MCF 10A (cell line): ENCODE data around the gene CREBRF. TPM values are rescaled to one million over a fixed set of nuclear protein-coding genes. Genes with fewer than 3 reads are reported as not detected.

Experiments used
- Bru-seq: library from RNA; stranded (reverse); fragments of 400-500 nt; gene quantifications from one replicate; lab custom pipeline; 2021; lab: Mats Ljungman, UMichigan
- BruChase-seq, 2 experiments: library from RNA; stranded (reverse); fragments of 400-500 nt; gene quantifications; one replicate each; lab custom pipeline; 2021; lab: Mats Ljungman, UMichigan
- BruUV-seq: library from RNA; stranded (reverse); fragments of 400-500 nt; replicated peaks from 2 replicates; lab custom pipeline; 2021; lab: Mats Ljungman, UMichigan
- CTCF ChIA-PET: fragments of 300-600 bp; sonication (Branson Sonifier 250); formaldehyde crosslinking; extraction: SDS; loops from one replicate; lab custom pipeline; 2021; ENCODE audit warnings: antibody characterized with exemption, inconsistent platforms; lab: Yijun Ruan, JAX
- POLR2A ChIA-PET: fragments of 300-600, 350-650 bp; sonication (Branson Sonifier 250); formaldehyde crosslinking; extraction: SDS; loops from one replicate; lab custom pipeline; 2020; ENCODE audit warnings: antibody characterized with exemption, inconsistent platforms; lab: Yijun Ruan, JAX
- DNase-seq: peaks from one replicate; pipeline ENCODE4 v3.0.0-alpha.2; 2018; ENCODE audit not compliant: unreplicated experiment
- H3K27ac Mint-ChIP-seq: one replicate; pipeline ENCODE4 v1.8.0; 2022; ENCODE audit warnings: mild to moderate bottlenecking, low read depth, mixed read lengths; ENCODE audit not compliant: unreplicated experiment
- H3K27me3 Mint-ChIP-seq: one replicate; pipeline ENCODE4 v1.8.0; 2022; ENCODE audit warnings: mixed read lengths; ENCODE audit not compliant: insufficient read depth, unreplicated experiment
- H3K36me3 Mint-ChIP-seq: one replicate; pipeline ENCODE4 v1.8.0; 2022; ENCODE audit warnings: mild to moderate bottlenecking, moderate library complexity, mixed read lengths; ENCODE audit not compliant: insufficient read depth, unreplicated experiment
- H3K4me1 Mint-ChIP-seq: one replicate; pipeline ENCODE4 v1.8.0; 2022; ENCODE audit warnings: mixed read lengths; ENCODE audit not compliant: insufficient read depth, unreplicated experiment
- H3K4me3 Mint-ChIP-seq: one replicate; pipeline ENCODE4 v1.8.0; 2022; ENCODE audit warnings: mild to moderate bottlenecking, moderate library complexity, mixed read lengths; ENCODE audit not compliant: unreplicated experiment
- H3K9me3 Mint-ChIP-seq: one replicate; pipeline ENCODE4 v1.8.0; 2022; ENCODE audit warnings: mixed read lengths; ENCODE audit not compliant: unreplicated experiment
- intact Hi-C: fragments of 100-400 bp; cut with micrococcal nuclease; formaldehyde crosslinking; loops from 2 replicates; pipeline ENCODE4 v1.14.1; 2022
- long read RNA-seq: library from polyadenylated mRNA; stranded (forward); transcript quantifications from one replicate; pipeline ENCODE4 v2.0.0, GENCODE V29; 2022
- total RNA-seq: library from RNA; stranded (reverse); gene quantifications from 2 replicates; pipeline ENCODE4 v1.2.3, GENCODE V29; 2022
- TF ChIP-seq, protein P1 (sequence below): fragments of 200-600 bp; IDR thresholded peaks from one replicate; pipeline ENCODE4 v1.8.0; 2022; ENCODE audit warnings: antibody characterized with exemption, mild to moderate bottlenecking; ENCODE audit not compliant: unreplicated experiment

The CREBRF gene, protein sequence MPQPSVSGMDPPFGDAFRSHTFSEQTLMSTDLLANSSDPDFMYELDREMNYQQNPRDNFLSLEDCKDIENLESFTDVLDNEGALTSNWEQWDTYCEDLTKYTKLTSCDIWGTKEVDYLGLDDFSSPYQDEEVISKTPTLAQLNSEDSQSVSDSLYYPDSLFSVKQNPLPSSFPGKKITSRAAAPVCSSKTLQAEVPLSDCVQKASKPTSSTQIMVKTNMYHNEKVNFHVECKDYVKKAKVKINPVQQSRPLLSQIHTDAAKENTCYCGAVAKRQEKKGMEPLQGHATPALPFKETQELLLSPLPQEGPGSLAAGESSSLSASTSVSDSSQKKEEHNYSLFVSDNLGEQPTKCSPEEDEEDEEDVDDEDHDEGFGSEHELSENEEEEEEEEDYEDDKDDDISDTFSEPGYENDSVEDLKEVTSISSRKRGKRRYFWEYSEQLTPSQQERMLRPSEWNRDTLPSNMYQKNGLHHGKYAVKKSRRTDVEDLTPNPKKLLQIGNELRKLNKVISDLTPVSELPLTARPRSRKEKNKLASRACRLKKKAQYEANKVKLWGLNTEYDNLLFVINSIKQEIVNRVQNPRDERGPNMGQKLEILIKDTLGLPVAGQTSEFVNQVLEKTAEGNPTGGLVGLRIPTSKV
- total RNA-seq (16.2 and 22.7 TPM in 2 replicates), Bru-seq, nascent RNA (percentile 77 among the genes with signal in this experiment), BruChase-seq, experiment 1, labeled RNA remaining after a 6-hour chase (percentile 84 among the genes with signal in this experiment), BruChase-seq, experiment 2, labeled RNA remaining after a 2-hour chase (percentile 85 among the genes with signal in this experiment)
- long read RNA-seq, full-length matches to known transcripts, result 11 of 23 reads
- long read RNA-seq, partial matches to known transcripts, result 1 of 23 reads
- long read RNA-seq, other reads (novel, unspliced or antisense), result 11 of 23 reads

DNA sequence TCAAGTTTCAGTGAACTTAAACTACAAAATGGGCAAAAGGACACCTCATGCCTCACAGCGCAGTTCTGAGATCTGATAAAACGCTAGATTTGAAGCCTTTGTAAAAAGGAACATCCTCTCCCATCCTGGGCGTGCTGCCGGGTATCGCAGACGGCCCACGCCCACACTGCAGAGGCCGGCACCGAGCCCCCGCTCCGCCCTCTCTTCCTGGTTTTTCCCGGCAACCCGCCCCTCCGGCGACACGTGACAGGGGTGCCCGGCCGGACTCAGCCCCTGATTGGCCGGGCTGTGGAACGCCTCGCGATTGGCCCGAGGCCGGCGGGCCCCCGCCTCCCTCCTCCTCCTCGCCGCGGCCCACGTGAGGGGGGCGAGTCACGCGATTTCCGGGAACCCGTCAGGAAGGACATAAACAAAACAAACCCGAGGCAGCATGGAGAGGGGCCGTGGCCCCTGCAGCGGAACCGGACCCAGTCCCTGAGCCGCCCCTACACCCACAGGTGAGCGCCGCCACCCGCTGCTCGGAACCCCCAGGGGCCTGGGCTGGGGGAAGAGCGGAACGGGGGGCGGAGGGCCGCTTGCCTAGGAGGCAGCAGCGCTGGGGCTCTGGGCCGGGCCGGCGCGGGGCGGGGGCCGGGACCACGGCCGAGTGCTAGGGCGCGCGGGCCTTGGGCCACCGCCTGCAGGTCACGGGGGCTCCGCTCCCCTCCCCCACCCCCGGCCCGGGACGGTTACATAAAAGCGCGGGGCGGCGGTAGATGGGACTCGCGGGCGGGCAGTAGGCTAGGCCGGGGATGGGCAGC is at the start of gene CREBRF:
TSS of gene CREBRF (plus strand) at position 370 of the 800 bp plus-strand sequence. CDS start 24,424 bp downstream, outside the sequence.
- ChIA-PET POLR2A (interaction anchor here (0.5 to 4.0 kb wide), 25 partner anchors 10 to 918 kb away, joined by 3 to 97 read pairs (median 5); partner anchors contain the start of genes ATP6V0E1, BNIP1, DUSP1 and STC2), CTCF (no interaction called here)
- Mint-ChIP-seq H3K9me3 (no peaks in the 10 kb centered on the region), H3K27ac (peak within 1 kb of the TSS; percentile 80), H3K27me3 (no peaks in the 10 kb centered on the region), H3K4me3 (peak within 1 kb of the TSS; percentile 99), H3K4me1 (peaks cover 18% of the 10 kb centered on the region), H3K36me3 (peaks cover 7% of the 10 kb centered on the region)
- DNase-seq, result peak; percentile 98
- BruUV-seq, result no TSS peak
- TF ChIP-seq, protein P1, sequence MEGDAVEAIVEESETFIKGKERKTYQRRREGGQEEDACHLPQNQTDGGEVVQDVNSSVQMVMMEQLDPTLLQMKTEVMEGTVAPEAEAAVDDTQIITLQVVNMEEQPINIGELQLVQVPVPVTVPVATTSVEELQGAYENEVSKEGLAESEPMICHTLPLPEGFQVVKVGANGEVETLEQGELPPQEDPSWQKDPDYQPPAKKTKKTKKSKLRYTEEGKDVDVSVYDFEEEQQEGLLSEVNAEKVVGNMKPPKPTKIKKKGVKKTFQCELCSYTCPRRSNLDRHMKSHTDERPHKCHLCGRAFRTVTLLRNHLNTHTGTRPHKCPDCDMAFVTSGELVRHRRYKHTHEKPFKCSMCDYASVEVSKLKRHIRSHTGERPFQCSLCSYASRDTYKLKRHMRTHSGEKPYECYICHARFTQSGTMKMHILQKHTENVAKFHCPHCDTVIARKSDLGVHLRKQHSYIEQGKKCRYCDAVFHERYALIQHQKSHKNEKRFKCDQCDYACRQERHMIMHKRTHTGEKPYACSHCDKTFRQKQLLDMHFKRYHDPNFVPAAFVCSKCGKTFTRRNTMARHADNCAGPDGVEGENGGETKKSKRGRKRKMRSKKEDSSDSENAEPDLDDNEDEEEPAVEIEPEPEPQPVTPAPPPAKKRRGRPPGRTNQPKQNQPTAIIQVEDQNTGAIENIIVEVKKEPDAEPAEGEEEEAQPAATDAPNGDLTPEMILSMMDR, result no peak
- intact Hi-C loops, result loop anchor here (1.0 to 5.0 kb wide), 4 partner anchors 88 to 349 kb away; partner anchors contain the start of genes BNIP1 and STC2

DNA sequence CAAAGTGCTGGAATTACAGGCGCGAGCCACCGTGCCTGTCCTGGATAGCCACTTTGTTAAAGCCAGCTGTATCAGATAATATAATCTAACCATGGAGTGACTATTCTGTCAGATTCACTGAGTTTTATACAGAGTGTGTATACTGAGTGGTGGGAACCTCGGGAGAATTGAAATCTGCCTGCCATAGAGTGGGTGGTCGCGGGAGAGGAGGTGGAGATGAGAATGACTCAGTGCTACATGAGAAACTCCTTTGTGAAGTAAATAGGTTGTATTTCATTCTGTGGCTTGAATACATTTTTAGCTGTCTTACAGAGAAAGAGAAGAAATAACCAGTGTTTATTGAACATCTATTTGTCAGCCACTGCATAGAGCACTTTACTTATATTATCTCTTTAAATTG is 46.1 kb upstream of the CREBRF start:
- Mint-ChIP-seq H3K9me3 (no peaks in the 10 kb centered on the region), H3K27ac (peak overlapping the region; percentile 75), H3K4me1 (peaks cover 31% of the 10 kb centered on the region), H3K27me3 (no peaks in the 10 kb centered on the region), H3K36me3 (peaks cover 50% of the 10 kb centered on the region), H3K4me3 (no peak overlapping the region)
- BruUV-seq, result no TSS peak
- TF ChIP-seq, protein P1, result no peak
- no peak for DNase-seq
- ChIA-PET CTCF (interaction anchor here (0.8 to 1.2 kb wide), 2 partner anchors 8 to 9 kb away, joined by 3 to 10 read pairs; no protein-coding TSS in a partner anchor), POLR2A (interaction anchor here (1.6 to 2.1 kb wide), 3 partner anchors 26 to 48 kb away, joined by 4 to 15 read pairs (median 4); partner anchors contain the start of gene ATP6V0E1)
- intact Hi-C loops, result no loop called here

DNA sequence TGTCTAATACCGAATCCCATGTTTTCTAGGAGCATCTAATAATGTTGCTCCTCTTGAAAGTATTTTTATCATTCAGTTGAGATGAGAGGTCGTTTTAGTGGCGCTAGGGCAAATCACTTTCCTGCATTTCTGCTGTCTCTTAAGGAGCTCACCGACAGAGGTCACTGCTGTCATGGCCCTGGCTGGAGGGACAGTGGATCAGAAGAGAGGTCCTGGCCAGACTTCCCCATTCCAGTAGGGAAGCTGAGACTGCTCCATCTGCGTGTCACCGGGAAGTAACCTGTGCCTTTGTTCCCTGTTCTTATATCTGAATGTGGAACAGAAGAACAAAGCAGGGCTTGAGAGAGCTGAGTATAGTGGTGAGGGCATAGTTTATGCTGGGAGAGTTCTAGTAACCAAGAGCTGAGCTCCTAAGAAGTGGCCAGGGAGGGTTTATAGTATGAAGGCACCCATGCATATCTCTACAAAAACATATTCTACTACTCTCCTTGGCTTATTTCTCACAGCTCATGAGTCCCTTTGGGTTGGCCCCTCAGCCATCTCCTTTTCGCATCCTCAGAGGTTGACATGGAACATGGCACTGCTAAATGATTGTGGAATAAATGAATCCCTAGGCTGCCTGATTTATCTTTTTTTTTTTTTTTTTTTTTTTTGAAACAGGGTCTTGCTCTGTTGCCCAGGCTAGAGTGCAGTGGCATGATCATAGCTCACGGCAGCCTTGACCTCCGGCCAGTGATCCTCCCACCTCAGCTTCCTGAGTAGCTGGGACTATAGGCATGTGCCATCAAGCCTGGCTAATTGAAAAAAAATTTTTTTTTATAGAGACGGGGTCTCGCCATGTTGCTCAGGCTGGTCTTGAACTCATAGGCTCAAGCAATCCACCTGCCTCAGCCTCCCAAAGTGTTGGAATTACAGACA is 45.3 kb upstream of the CREBRF start:
- intact Hi-C loops, result no loop called here
- Mint-ChIP-seq H3K27ac (peak overlapping the region; percentile 75), H3K4me3 (no peak overlapping the region), H3K4me1 (peaks cover 35% of the 10 kb centered on the region), H3K27me3 (no peaks in the 10 kb centered on the region), H3K9me3 (no peaks in the 10 kb centered on the region), H3K36me3 (peaks cover 43% of the 10 kb centered on the region)
- BruUV-seq, result no TSS peak
- TF ChIP-seq, protein P1, result no peak
- no peak for DNase-seq
- CTCF ChIA-PET, result interaction anchor here (0.6 to 1.2 kb wide), 3 partner anchors 8 to 13 kb away, joined by 3 to 10 read pairs (median 5); no protein-coding TSS in a partner anchor
- POLR2A ChIA-PET, result interaction anchor here (0.6 to 2.1 kb wide), 4 partner anchors 16 to 170 kb away, joined by 3 to 15 read pairs (median 4); partner anchors contain the start of gene ATP6V0E1
